Progenitor cell of endocrine pancreas (in vitro differentiated cells): ENCODE results near the gene TRABD. TPM values are rescaled to one million over a fixed set of nuclear protein-coding genes. Genes with fewer than 3 reads are reported as not detected.
A peak's percentile ranks its signal among the peaks of the same experiment; 100 is the strongest.

Experiments used
- DNase-seq: peaks from one replicate; pipeline ENCODE4 v3.0.0; 2021; ENCODE audit warnings: low spot score; ENCODE audit not compliant: unreplicated experiment
- H3K27ac Mint-ChIP-seq: 2 replicates; pipeline ENCODE4 v1.8.0; 2021; ENCODE audit warnings: mild to moderate bottlenecking, moderate library complexity, mixed read lengths
- H3K27me3 Mint-ChIP-seq: 2 replicates; pipeline ENCODE4 v1.8.0; 2021; ENCODE audit warnings: mixed read lengths
- H3K36me3 Mint-ChIP-seq: 2 replicates; pipeline ENCODE4 v1.8.0; 2022; ENCODE audit warnings: mixed read lengths; ENCODE audit not compliant: insufficient read depth
- H3K4me1 Mint-ChIP-seq: 2 replicates; pipeline ENCODE4 v1.8.0; 2021; ENCODE audit warnings: low read depth, mixed read lengths
- H3K4me3 Mint-ChIP-seq: 2 replicates; pipeline ENCODE4 v1.8.0; 2021; ENCODE audit warnings: low read depth, mild to moderate bottlenecking, moderate library complexity, mixed read lengths
- H3K9me3 Mint-ChIP-seq: 2 replicates; pipeline ENCODE4 v1.8.0; 2021; ENCODE audit warnings: low read depth, mixed read lengths
- CTCF ChIP-seq: fragments of 200-600 bp; sonication (generic); IDR thresholded peaks from one replicate; pipeline ENCODE4 v1.5.0; 2021; ENCODE audit warnings: antibody characterized with exemption, mild to moderate bottlenecking; ENCODE audit not compliant: unreplicated experiment
- total RNA-seq: library from RNA; stranded (reverse); gene quantifications from 2 replicates; pipeline ENCODE4 v1.2.1, GENCODE V29; 2021

TRABD gene
- total RNA-seq, 1 donor from 2014 or later, result 39.4 TPM

GRCh38 chr22:50245214-50246072 lies 59.7 kb downstream of the TRABD start:
- H3K9me3 Mint-ChIP-seq, result no peaks in the 10 kb centered on the region
- H3K36me3 Mint-ChIP-seq, result peaks cover 4% of the 10 kb centered on the region
- peaks cover 28% of the 10 kb centered on the region for H3K4me1 Mint-ChIP-seq
- TF ChIP-seq CTCF, result no peak
- no peak for DNase-seq
- H3K27me3 Mint-ChIP-seq, result no peaks in the 10 kb centered on the region
- peak overlapping the region; percentile 96 for H3K27ac Mint-ChIP-seq
- peak overlapping the region; percentile 99 for H3K4me3 Mint-ChIP-seq

GRCh38 chr22:50246242-50247175 lies 60.8 kb downstream of the TRABD start:
- Mint-ChIP-seq H3K4me1 (peaks cover 26% of the 10 kb centered on the region), H3K36me3 (peaks cover 3% of the 10 kb centered on the region), H3K9me3 (no peaks in the 10 kb centered on the region), H3K27ac (no peak overlapping the region), H3K27me3 (no peaks in the 10 kb centered on the region), H3K4me3 (peak overlapping the region; percentile 99)
- TF ChIP-seq CTCF, result peak; percentile 35
- no peak for DNase-seq

GRCh38 chr22:50247748-50248147 lies 62.0 kb downstream of the TRABD start:
- Mint-ChIP-seq H3K27ac (peak overlapping the region; percentile 71), H3K4me1 (peaks cover 18% of the 10 kb centered on the region), H3K9me3 (no peaks in the 10 kb centered on the region), H3K27me3 (no peaks in the 10 kb centered on the region), H3K36me3 (peaks cover 3% of the 10 kb centered on the region), H3K4me3 (peak overlapping the region; percentile 53)
- no peak for DNase-seq
- no peak for TF ChIP-seq CTCF

GRCh38 chr22:50248196-50249081 lies 62.7 kb downstream of the TRABD start:
- no peaks in the 10 kb centered on the region for H3K9me3 Mint-ChIP-seq
- no peak overlapping the region for H3K27ac Mint-ChIP-seq
- peaks cover 3% of the 10 kb centered on the region for H3K36me3 Mint-ChIP-seq
- no peak for DNase-seq
- peaks cover 16% of the 10 kb centered on the region for H3K4me1 Mint-ChIP-seq
- no peak overlapping the region for H3K4me3 Mint-ChIP-seq
- no peaks in the 10 kb centered on the region for H3K27me3 Mint-ChIP-seq
- TF ChIP-seq CTCF, result no peak

Other genes starting within 250 kb of the TRABD start
- 17.4 and 19.0 TPM in 2 replicates for gene PIM3, start 225.1 kb upstream of the TRABD start, total RNA-seq
- gene IL17REL, start 173.1 kb upstream of the TRABD start, total RNA-seq, result 0.10 TPM in 1 of 2 replicates, not detected in the other
- not detected in 2 replicates for gene TTLL8, start 127.6 kb upstream of the TRABD start, total RNA-seq
- not detected in 2 replicates for gene MLC1, start 100.5 kb upstream of the TRABD start, total RNA-seq
- gene MOV10L1, start 95.9 kb upstream of the TRABD start, total RNA-seq, result 0.22 TPM in 1 of 2 replicates, not detected in the other
- gene PANX2, start 15.2 kb upstream of the TRABD start, total RNA-seq, result 6.2 and 6.3 TPM in 2 replicates
- 24.3 and 24.7 TPM in 2 replicates for gene SELENOO, start 15.1 kb downstream of the TRABD start, total RNA-seq
- 62.0 and 70.9 TPM in 2 replicates for gene TUBGCP6, start 59.1 kb downstream of the TRABD start, total RNA-seq
- gene HDAC10, start 65.4 kb downstream of the TRABD start, total RNA-seq, result 73.8 and 81.5 TPM in 2 replicates
- 53.7 and 54.6 TPM in 2 replicates for gene MAPK12, start 75.8 kb downstream of the TRABD start, total RNA-seq
- 2.3 and 2.7 TPM in 2 replicates for gene MAPK11, start 84.5 kb downstream of the TRABD start, total RNA-seq
- gene PLXNB2, start 121.7 kb downstream of the TRABD start, total RNA-seq, result 178 and 182 TPM in 2 replicates
- gene DENND6B, start 141.1 kb downstream of the TRABD start, total RNA-seq, result 35.1 and 36.4 TPM in 2 replicates
- 85.7 and 87.9 TPM in 2 replicates for gene PPP6R2, start 157.4 kb downstream of the TRABD start, total RNA-seq